ENCODE measurements around the gene HAND1.

The HAND1 gene

GRCh38 chr5:154487541-154487940 is 9.5 kb upstream of the HAND1 start:
- H3K4me3 ChIP-seq (ENCODE audit: low read depth, low read length) = no peak overlapping the region
- ChIA-PET CTCF (interaction anchor here (1.1 kb wide), 1 partner anchor 19 kb away, joined by 3 read pairs; no protein-coding TSS in a partner anchor), POLR2A (no interaction called here)
- TF ChIP-seq, protein P1, sequence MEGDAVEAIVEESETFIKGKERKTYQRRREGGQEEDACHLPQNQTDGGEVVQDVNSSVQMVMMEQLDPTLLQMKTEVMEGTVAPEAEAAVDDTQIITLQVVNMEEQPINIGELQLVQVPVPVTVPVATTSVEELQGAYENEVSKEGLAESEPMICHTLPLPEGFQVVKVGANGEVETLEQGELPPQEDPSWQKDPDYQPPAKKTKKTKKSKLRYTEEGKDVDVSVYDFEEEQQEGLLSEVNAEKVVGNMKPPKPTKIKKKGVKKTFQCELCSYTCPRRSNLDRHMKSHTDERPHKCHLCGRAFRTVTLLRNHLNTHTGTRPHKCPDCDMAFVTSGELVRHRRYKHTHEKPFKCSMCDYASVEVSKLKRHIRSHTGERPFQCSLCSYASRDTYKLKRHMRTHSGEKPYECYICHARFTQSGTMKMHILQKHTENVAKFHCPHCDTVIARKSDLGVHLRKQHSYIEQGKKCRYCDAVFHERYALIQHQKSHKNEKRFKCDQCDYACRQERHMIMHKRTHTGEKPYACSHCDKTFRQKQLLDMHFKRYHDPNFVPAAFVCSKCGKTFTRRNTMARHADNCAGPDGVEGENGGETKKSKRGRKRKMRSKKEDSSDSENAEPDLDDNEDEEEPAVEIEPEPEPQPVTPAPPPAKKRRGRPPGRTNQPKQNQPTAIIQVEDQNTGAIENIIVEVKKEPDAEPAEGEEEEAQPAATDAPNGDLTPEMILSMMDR (IDR thresholded peaks at IDR 0.05; ENCODE audit: insufficient read depth, low read length, missing control alignments) = no peak
- no peak for DNase-seq (ENCODE audit: low read depth, low spot score)

GRCh38 chr5:154486427-154486866 is 8.4 kb upstream of the HAND1 start:
- H3K4me3 ChIP-seq (ENCODE audit: low read depth, low read length) = no peak overlapping the region
- CTCF ChIA-PET = interaction anchor here (1.1 kb wide), 1 partner anchor 18 kb away, joined by 3 read pairs; no protein-coding TSS in a partner anchor
- TF ChIP-seq, protein P1 (IDR thresholded peaks at IDR 0.05; ENCODE audit: insufficient read depth, low read length, missing control alignments) = no peak
- no peak for DNase-seq (ENCODE audit: low read depth, low spot score)
- POLR2A ChIA-PET = no interaction called here

- TF ChIP-seq, protein P1 (IDR thresholded peaks at IDR 0.05; ENCODE audit: insufficient read depth, low read length, missing control alignments) = no peak
- POLR2A ChIA-PET = no interaction called here
- H3K4me3 ChIP-seq (ENCODE audit: low read depth, low read length) = no peak overlapping the region
- CTCF ChIA-PET = interaction anchor here (2.1 to 2.2 kb wide), 2 partner anchors 19 to 35 kb away, joined by 6 to 8 read pairs; no protein-coding TSS in a partner anchor
- DNase-seq (ENCODE audit: low read depth, low spot score) = no peak
Measured at GRCh38 chr5:154485850-154486426, 7.9 kb upstream of the HAND1 start.

DNA sequence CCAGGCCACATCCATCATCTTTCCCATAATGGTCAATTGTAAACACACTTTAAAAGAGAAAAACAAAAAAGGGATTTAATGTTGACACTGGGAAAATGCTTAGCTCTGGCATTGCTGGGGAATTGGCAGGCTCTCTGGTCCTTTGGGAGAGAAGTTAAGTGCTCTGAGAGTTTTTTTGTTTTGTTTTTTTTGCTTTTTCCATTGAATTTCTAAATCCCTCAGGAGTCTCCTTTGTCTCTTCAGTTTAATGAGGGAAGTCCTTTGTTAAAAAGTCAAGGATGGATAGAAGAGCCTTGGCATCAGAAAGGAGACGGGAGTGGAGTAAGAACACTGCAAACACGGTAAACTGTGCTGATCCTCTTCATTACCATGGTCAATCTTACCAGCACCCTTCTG is 7.1 kb upstream of the HAND1 start:
- POLR2A ChIA-PET = no interaction called here
- TF ChIP-seq, protein P1 (IDR thresholded peaks at IDR 0.05; ENCODE audit: insufficient read depth, low read length, missing control alignments) = no peak
- no peak for DNase-seq (ENCODE audit: low read depth, low spot score)
- no peak overlapping the region for H3K4me3 ChIP-seq (ENCODE audit: low read depth, low read length)
- CTCF ChIA-PET = interaction anchor here (1.3 to 2.2 kb wide), 3 partner anchors 8 to 35 kb away, joined by 3 to 8 read pairs (median 6); no protein-coding TSS in a partner anchor

- POLR2A ChIA-PET = no interaction called here
- H3K4me3 ChIP-seq (ENCODE audit: low read depth, low read length) = no peak overlapping the region
- CTCF ChIA-PET = interaction anchor here (1.3 to 2.2 kb wide), 3 partner anchors 9 to 36 kb away, joined by 3 to 8 read pairs (median 6); no protein-coding TSS in a partner anchor
- TF ChIP-seq, protein P1 (IDR thresholded peaks at IDR 0.05; ENCODE audit: insufficient read depth, low read length, missing control alignments) = no peak
- no peak for DNase-seq (ENCODE audit: low read depth, low spot score)
Measured at GRCh38 chr5:154484393-154485095, 6.5 kb upstream of the HAND1 start.

DNA sequence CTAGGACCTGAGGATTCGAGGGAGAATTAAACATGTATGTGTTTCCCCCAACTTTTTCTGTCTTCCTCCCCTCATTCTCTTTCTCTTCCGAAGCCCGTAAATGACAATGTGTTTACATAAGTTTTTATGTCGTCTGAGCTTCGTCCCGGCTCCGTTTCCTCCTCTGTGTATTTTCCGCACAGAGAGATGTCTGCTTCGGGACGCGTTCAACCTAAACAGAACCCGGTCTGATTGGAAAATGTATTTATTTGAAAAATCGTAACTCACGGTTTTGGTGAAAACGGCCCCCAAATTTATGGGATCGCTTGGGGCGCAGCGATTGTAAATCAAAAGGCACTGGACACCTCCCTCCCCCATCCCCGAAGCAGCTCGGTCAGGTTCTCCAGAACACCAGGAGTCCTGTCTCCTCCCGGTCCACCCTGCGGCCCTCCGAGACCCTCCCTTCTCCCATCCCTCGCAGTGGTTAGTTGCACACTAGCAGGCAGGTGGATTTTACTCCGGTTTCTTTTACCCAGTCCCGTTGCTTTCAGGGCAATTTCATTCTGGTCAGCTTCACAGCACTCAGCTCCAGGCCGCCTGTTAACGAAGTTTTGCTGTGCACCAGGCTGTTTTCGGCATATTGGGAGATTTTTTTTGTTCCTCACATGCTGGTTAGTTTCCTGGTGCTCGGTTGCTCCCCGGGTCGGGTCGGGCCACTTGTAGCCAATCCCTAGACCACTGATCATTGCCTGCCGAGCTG is 5.8 kb upstream of the HAND1 start:
- DNase-seq (ENCODE audit: low read depth, low spot score) = no peak
- ChIA-PET POLR2A (no interaction called here), CTCF (interaction anchor here (0.7 to 2.2 kb wide), 4 partner anchors 10 to 37 kb away, joined by 3 to 8 read pairs (median 5); no protein-coding TSS in a partner anchor)
- TF ChIP-seq, protein P1 (IDR thresholded peaks at IDR 0.05; ENCODE audit: insufficient read depth, low read length, missing control alignments) = no peak
- no peak overlapping the region for H3K4me3 ChIP-seq (ENCODE audit: low read depth, low read length)
